GDM1 (cell line): ENCODE measurements around the gene DCTN3.

ENCODE experiments used
- DNase-seq: peaks from one replicate; lab custom pipeline; 2025; lab: John Stamatoyannopoulos, UW

Gene DCTN3

DNA sequence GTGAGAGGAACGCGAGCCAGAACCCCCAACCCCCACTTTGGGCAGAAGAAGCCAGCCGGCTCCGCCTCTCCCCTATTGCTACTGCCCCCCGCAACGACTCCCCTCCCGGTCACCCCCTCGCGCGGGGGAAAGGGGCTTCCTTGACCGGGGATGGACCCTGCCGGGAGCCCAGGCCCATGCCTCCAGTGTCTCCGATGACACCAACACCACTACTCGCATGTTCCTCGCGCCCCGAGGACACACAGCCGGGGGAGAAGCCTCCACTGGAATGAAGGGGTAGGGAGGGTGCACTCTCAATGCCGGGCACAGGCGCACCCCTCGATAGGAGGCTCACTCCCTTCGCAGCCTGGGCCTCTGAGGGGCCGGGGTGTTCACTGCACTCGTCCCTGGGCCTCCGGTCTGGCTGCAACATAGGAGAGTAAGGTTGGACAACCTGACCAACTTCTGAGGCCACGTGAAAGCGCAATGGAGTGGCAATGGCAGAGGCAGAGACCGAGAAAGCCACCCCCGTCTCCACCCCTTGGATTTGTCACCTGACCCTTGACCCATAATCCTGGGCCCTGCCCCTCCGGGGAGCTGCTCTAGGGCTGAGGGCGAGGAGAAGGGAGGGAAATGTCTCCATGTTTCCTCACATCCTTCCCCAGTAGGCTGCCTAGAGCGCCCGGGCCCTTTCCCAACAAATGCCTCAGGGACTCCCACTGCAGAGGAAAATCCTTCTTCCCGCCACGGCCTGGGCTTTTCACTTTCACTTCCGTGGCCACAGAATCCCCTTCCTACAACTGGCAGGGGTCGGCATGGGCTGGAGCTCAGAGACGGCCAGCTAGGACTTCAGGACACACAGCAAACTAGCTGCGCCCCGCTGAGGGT lies 29.7 kb downstream of the DCTN3 start:
- no peak for DNase-seq

DNA sequence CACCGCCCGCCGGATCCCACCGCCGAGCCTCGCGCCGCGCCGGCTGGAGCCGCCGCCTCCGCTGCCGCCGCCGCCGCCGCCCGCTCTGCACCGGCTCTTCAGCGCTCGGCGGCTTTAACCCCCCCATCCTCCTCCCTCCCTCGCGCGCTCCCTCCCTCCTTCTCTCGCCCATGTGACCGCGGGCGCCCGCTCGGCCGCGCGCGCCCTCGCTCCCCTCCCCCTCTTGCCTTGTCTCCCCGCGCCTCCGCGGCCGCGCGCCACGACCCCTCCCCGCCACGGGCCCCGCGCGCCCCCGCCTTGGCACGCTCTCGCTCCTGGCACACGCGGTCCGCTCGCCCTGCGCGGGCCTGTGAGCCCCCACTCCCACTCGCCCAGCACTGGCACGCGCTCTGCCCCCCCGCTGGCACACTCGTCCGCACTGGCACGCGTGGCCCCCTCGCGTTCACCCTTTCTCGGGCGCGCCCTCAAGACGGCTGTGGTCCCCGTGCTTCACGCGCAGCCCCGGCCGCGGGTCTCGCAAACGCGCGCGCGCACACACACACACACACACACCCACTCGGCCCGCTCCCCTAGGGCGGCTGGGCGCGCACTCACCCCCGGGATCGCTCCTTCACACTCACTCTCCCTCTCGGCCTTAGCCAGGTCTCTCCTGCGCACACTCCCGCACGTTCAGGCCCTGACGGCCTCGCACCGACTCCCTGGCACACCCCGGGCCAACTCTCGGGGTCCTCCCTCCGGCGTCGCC lies 30.5 kb downstream of the DCTN3 start, which contains the start of gene CNTFR:
TSS of gene CNTFR (minus strand) at position 89 of the 745 bp plus-strand sequence. CDS start 20,743 bp downstream, outside the sequence.
- no peak for DNase-seq

DNA sequence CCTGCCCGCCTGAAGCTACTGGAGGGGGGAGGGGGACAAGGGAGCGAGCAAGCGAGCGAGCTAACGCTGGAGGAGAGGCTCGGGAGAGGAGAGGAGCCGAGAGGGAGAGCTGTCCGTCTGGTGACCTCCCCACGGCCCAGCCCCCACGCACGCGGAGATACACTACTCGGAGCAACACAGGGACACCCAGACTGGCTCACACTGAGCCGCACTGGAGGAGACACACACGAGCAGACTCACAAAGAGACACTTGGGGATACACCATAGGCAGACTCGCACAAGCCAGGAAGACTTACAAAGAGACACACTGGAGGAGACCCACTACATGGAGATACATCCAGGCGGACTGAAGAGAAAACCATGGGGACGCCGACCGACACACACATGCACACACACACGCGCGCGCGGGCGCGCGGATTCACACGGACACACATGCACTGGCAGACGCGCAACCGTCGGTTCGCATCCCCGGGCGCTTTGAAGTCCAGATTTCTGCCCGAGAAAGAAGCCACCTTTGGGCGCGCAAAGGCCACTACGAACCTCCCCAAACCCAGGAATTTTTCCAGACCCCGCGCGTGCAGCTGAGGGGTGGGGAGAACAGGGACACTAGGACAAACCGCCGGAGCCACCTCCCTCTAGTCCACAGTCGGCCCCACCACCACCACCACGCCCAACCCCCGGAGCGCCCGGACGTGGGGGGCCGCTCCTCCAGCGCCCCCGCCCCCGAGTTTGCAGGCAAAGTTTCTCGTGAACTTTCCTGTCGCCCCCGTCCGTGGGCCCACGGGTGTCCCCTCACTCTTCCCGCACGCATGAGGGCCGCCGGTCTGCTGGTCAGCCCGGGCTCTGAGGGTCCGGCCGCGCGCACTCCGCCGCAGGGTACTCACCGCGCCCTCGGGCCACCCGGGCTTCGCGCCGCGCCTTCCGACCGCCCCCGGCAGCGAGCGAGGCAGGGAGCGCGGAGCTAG lies 31.3 kb downstream of the DCTN3 start:
- no peak for DNase-seq

DNA sequence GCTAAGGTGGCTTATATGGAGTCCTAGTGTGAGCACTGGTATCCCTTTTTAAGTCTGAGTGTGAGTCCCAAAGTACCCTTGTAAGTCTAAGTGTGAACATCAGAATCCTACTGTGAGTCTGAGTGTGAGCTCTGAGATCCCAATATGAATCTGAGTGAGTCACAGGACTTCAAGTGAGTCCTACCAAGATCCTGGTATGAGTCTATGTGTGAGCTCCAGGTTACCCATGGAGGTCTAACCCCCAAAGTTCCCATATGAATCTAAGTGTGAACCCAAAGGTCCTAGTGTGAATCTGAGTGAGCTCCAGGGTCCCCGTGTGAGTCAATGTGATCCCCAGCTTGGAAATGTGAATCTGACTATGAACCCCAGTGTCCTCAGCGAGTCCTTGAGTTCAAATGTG lies 33.0 kb downstream of the DCTN3 start:
- DNase-seq, result no peak

DNA sequence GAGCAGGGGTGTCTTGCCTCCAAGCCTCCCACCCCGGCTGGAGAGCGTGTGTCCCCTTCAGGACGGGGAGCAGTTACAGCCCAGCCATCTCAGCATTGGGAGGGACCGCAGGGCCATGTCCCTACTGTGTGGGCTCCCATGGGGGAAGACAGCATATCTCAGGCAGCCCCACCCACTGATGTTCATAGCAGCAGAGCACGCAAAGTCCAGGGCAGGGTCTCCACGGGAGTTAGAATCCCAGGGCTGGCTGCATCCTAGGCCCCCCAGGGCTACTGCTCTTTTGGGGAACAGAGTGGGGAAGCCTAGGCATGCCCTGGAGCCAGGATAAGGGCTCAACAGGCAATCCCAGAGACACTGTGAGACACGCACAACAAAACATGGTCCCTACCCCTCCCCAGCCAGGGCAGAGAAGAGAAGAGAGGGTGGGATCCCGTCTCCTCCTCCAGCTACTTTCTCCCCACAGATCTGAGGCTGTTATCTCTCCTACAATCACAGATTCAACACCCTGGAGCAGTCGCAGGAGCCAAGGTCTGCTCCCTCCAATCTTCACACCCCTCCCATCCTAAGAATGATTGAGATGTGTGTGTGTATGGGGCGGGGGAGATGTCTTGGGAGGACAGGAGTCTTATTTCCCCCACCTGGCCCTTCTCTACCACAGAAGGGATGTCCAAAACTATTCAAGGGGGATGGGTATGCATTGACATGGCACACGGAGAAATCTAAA lies 34.2 kb downstream of the DCTN3 start:
- DNase-seq, result no peak

DNA sequence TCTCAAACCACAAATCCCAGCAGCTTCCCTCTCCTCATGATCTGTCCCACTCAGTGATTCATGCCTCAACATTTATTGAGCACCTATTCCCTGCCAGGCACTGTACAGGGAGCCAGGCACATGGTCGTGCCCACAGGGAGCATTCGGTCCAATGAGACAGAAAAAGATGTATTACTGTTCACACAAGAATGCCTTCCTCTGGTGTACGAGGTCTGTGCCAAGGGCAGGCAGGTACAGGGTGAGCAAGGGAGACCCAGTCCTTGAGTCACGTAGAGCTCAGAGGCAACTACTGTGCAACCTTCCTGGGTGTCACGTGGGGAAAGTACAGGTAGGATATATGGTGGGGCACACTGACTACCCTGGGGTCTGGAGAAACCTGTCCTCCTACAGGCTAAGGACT lies 35.3 kb downstream of the DCTN3 start:
- no peak for DNase-seq

DNA sequence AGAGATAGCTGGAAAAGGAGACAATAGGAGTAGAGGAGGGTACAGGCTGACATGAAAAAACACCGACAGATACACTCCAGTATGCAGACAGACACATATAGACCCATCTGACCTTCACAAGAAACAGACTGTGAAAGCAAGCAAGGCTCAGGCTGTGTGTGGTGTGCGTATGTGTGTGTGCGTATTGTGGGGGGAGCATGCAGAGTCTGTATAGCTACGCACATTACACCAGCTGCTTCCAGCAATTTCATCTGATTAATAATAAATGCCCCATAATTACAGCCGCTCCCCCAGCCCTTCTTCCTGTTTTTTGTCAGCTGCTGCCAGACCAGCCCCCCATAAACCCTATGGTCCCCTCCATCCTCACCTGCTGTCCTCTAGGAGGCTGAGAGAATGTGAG lies 37.5 kb downstream of the DCTN3 start:
- no peak for DNase-seq

DNA sequence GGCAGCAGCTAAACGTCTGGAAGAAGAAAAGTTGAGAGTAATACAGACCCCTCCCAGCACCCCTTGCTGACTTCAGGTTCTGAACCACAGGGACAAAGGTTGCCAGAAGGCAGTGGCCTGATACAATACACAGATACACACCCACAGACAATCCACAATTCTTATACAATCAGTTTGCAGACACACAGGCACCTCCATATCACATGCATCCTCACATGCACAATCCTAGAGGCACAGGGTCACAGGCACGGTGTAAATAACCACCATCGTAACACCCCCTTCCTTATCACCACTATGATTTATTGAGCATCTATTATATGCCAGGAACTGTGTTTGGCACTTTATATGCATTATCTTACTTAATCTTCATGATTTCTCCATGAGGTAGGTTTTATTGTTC lies 39.0 kb downstream of the DCTN3 start:
- no peak for DNase-seq

DNA sequence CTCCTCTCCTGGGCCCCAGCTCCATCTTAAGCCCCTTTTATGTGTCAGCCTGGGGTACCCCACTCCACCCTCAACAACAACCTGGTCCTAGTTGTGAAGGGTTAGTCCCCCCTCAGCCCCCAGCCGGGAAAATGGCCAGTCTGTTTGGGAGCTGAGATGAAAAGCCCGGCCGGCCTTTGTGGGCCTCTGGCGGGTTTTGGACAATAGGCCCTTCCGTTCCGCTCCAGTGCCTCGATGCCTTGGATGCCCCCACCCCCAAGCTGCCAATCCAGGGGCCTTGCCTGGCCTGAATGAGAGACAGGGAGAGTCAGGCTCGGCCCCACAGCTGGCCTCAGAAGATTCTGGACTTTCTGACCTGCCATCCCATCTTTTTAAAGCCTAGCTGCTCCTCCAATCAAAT lies 39.9 kb downstream of the DCTN3 start:
- no peak for DNase-seq

DNA sequence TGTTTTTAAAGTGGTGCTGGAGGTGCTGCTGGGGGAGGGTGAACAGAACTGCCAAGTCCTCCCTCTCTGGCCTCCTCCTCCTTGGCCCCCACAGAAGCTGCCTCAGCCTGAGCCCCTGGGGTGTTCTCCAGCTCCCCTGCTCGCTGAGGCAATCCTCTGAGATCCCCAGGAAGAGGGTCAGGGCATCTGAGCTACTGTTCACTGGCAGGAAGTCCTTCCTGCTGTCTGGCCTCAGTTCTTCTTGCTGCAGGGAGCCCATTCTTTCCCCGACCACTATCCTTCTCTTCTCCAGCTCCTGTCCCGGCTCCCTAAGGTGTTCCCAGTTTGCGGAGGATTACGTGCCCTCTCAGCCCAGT lies 40.5 kb downstream of the DCTN3 start:
- DNase-seq, result no peak

DNA sequence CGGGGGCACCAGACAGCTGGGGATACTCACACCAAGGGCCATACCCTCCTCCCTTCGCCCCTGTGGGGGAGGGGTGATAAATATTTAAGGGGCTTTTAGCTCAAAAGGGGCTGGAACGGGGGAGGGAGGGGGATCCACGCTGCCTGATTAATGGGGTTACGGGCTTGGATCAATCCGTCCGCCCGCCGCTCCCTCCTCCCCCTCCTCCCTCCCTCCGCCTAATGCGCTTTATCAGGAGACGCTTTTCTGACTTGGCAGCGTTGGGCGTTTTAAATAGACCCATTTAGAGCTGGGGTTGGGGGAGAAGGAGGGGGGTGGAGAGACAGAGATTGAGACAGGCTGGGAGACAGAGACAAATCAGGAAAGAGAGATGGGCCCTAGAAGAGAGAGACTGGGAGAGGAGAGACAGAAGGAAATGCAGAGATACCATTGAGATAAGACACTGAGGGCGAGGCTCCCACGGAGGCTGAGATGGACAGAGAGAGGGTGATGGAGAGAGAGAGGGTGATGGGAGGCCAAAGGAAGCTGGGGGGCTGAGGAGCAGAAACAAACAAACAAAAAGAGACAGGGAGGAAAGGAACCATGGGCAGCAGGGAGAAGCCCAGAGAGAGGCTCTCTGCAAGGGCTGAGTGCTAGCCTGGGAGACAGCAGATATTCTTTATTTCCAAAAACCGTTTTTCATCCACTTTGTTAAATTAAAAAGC lies 41.0 kb downstream of the DCTN3 start:
- no peak for DNase-seq

DNA sequence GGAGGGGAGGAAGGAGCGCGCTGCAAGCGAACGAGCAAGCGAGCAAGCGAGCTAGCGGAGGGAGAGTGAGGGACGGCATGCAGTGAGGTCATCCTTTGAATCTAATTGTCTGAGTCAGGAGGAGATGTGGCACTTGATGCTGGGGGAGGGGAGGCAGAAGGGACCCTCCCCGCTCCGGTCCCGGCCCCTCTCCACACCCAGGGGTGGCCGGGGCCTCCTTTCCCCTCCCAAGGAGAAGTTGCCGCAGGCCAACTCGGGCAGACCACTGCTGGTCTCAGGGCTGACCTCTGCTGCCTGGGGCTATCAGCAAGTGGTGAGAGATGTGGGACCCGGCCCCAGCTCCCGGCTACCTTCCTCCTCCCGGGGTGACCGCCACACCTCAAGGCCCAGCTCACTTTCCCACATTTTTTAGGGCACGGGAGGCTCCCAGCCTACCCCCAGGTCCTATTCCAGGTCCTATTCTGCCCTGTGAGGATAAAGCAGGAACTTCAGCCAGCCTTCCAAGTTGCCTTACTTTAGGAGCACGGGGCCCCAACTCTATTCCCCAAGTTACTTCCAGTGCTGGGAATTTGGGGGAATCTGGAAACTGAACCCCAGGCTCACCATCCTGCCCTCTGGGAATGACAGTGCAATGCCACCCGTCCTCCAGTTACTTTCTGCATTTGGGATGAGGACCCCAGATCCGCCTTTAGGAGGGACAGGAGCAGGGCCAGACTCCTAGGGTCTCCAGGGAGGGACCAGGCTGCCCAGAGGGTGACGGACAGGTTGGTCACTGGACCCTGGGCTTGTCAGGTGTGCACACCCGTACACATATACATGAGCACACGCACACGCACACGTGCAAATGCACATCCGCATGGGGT lies 41.8 kb downstream of the DCTN3 start:
- DNase-seq, result no peak

DNA sequence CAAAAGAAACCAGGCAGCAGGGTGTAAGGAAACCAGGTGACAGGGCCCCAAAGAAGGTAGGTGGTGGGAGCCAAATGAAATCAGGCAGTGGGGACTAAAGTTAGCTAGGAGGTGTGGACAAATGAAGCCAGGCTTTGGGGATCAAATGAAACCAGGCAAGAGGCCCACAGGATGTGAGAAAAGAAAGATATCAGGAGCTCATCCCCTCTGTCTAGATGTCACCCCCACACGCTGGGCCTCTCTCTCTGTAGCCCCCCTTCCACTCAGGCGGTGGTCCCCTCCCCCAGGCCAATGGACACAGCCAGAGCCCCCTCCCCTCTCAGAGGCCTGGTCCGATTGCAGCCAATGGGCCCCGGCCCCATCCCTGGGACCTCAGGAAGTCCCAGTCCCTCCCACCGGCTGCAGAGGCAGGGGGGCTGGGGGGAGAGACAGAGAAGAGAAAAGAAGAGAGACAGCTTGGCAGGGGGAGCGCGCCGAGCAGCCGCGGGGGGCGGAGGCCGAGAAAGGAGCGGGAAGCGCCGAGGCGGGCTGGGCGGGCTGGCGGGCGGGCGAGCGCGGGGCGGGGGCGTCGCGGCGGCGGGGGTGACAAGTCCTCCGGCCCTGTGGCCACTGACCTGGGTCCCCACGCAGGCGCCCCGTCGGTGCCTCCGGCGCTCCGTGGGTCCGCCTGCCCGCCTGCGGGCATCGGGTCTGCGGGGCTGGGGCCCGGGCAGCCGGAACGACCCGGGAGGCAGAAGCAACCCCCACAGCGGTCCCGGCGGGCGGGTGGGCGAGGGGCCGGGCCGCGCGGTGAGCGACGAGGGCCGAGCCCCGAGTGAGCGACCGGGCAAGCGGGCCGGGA lies 42.7 kb downstream of the DCTN3 start:
- no peak for DNase-seq

DNA sequence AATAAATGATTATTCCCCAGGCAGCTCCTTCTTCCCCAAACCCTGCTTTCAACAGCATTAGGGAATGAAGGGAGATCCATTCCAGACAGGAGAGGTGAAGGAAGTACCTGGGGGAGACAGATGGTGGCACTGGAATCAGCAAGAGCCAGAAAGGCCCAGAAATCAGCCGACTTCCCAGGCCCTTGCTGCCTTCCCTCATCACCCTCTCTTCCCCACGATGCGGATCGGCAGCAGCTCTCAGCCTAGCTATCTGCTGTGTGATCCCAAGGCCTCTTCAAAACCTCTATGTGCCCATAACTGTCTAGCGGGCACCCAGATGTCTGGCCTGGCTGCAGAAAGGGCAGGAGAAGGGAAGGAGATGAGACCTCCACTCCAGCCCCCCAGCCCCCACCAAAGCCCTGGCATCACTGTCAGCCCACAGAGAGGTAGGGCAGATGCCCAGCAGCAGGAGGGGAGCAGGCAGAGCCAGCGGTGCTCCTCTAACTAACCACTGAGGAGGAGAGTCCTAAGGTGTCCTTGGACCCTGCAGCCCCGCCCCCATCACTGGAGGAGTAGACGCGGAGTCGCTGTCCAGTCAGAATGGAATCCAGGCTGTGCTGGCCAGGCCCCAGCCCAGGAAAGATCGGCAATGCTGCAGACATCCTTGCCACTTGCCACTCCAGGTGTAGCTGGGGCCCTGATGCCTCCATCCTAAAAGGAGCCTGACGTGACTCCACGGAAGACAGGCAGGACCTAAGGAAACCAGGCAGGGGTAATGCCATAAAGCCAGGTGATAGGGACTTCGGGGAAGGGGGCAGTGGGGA lies 43.5 kb downstream of the DCTN3 start:
- DNase-seq, result no peak

DNA sequence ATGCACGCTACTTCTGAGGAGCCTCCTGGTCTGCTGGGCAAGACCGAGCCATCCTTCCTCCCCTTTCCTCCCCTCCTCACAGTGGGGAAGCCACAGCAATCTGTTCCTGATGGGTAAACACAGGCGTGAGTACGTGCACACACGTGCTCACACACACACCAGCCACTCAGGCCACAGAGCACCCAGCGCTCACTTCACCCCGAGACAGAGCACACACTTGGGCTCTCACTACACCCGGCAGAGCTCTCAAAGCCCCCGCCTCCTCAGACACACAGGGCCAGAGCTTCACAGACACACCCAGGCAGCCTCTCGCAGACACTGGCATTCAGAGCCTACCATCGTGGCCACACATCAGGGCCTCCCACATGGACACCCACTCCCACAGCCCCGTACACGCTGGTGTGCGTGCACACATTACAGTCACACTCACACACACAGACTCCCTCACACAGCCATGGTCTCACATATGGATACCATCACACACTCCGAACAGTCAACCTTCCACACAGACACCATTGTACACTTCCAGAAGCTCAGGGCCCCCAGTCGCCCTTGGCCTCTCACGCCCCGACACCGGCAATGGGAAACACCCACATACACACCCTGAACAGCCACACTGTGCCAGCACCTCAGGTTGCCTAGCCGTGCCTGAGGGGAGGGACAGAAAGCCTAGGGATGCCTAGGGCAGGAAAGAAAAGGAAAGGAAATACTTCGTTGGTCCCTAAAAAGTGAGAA lies 44.3 kb downstream of the DCTN3 start:
- DNase-seq, result no peak

DNA sequence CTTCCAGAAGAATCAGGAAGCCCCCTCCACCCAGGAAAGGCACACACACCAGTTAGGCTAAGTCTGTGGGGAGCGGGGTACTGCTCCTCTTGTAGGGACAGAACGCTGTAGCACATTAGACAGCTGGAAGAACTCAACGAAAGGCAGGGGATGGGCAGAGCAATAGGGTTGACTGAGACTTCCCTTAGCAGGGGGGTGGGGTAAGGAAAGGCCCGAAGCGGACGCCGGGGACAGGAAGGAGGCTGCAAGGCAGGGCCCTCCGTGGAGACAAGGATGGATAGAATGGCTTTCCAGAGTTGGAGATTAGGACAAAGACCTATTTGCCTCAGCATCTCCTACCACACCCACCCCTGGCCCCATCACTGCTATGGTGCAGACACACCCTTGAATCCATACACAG lies 45.1 kb downstream of the DCTN3 start:
- no peak for DNase-seq

DNA sequence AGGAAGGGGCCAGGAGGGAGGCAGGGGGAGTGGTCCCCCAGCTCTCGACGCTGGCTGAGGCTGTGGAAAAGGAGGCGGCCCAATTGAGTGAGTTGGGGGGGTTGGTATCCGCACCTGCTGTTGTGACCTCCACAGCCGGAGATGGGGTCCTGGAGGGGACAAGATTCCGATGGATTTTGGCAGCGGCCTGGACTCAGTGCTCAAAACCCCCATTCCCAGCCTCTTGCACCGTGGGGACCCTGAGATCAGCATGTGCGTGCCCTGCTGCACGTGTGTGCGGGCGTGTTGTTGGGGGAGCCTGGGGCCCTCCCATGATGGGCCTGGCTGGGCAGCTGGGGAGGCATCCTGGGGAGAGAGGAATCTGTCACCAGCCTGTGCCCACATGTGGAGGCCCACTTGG lies 45.7 kb downstream of the DCTN3 start:
- no peak for DNase-seq
